ENCODE measurements around the gene TBC1D19.

DNA sequence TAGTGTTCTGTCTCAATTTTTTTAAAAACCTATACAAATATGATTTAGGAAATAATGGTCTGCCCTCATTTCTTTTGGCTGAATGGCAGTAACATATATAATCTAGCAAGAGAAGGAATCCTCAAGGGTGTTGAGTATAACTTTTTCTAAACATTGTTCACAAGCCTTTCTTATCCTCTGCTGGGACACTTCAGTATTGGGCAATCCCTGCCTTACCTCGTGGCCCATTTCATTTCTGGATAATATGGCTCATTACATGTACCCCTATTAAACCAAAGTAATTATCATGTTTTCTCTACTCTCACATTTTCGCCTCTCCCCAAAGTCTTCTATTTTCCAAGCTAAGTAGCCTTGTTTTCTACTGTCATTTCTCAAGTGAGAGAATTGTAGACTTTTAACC is 166.0 kb downstream of the TBC1D19 start:
- TF ChIP-seq CTCF (IDR thresholded peaks at IDR 0.05; ENCODE audit: low read depth, low read length): no peak
- TF ChIP-seq POLR2A (IDR thresholded peaks at IDR 0.05; ENCODE audit: extremely low read depth, insufficient read length): no peak
